Breast epithelium (tissue), 4 donors: ENCODE measurements around the gene IP6K3. TPM values are rescaled to one million over a fixed set of nuclear protein-coding genes. Genes with fewer than 3 reads are reported as not detected.

Experiments used
- DNase-seq, 2 donors: peaks; one replicate each; pipeline ENCODE4 v3.0.0-alpha.2; 2019; ENCODE audit warnings: low spot score in 2 of 2
- H3K27ac ChIP-seq, 2 donors: fragments of 200-600 bp; sonication (generic) in 1 of 2; one replicate each; pipeline ENCODE4 v1.5.1; 2016 to 2019; ENCODE audit warnings: mild to moderate bottlenecking in 1 of 2
- H3K27me3 ChIP-seq, 2 donors: fragments of 200-600 bp; sonication (generic) in 1 of 2; one replicate each; pipeline versions ENCODE4 v1.5.1 to v1.6.0; 2017 to 2019; ENCODE audit warnings: control low read depth in 1 of 2, mild to moderate bottlenecking in 1 of 2
- H3K36me3 ChIP-seq: fragments of 200-600 bp; one replicate; pipeline ENCODE4 v1.5.1; 2019
- H3K4me1 ChIP-seq, 2 donors: fragments of 200-600 bp; sonication (generic); one replicate each; pipeline ENCODE4 v1.5.1; 2016 to 2019; ENCODE audit warnings: control low read depth in 1 of 2
- H3K4me3 ChIP-seq, 3 donors: fragments of 200-600 bp; sonication (generic); 1 replicate in 2 of 3; 2 replicates in 1 of 3; pipeline ENCODE4 v1.5.1; 2016 to 2019; ENCODE audit warnings: mild to moderate bottlenecking in 3 of 3, moderate library complexity in 2 of 3
- H3K9me3 ChIP-seq, 2 donors: fragments of 200-600 bp; sonication (generic) in 1 of 2; one replicate each; pipeline ENCODE4 v1.5.1; 2016 to 2019; ENCODE audit warnings: control low read depth in 1 of 2
- POLR2A ChIP-seq: fragments of 450-650 bp; IDR thresholded peaks from one replicate; pipeline ENCODE4 v1.6.1; 2016; ENCODE audit warnings: antibody characterized with exemption, mild to moderate bottlenecking, moderate library complexity
- POLR2AphosphoS5 ChIP-seq, 3 donors: sonication (generic); formaldehyde crosslinking; IDR thresholded peaks; one replicate each; pipeline ENCODE4 v1.6.1; 2017; ENCODE audit warnings: antibody characterized with exemption in 3 of 3
- intact Hi-C: fragments of 100-400 bp; cut with DNase I; formaldehyde crosslinking; loops from one replicate; pipeline ENCODE4 v1.15.1; 2023; ENCODE audit warnings: low total_unique reads
- total RNA-seq, 3 donors: library from RNA; depleted of rRNA; stranded (reverse); fragments of >200 nt; gene quantifications; one replicate each; pipeline ENCODE4 v1.1.0, GENCODE V29; 2016
- TF ChIP-seq, protein P1 (sequence below), 3 donors: fragments of 450-650 bp; IDR thresholded peaks; one replicate each; pipeline ENCODE4 v1.5.1; 2016 to 2017; ENCODE audit warnings: antibody characterized with exemption in 3 of 3, mild to moderate bottlenecking in 3 of 3, moderate library complexity in 3 of 3

The IP6K3 gene
- total RNA-seq, 3 donors from 2014 or later = 0.15 to 4.2 (median 0.66) TPM

DNA sequence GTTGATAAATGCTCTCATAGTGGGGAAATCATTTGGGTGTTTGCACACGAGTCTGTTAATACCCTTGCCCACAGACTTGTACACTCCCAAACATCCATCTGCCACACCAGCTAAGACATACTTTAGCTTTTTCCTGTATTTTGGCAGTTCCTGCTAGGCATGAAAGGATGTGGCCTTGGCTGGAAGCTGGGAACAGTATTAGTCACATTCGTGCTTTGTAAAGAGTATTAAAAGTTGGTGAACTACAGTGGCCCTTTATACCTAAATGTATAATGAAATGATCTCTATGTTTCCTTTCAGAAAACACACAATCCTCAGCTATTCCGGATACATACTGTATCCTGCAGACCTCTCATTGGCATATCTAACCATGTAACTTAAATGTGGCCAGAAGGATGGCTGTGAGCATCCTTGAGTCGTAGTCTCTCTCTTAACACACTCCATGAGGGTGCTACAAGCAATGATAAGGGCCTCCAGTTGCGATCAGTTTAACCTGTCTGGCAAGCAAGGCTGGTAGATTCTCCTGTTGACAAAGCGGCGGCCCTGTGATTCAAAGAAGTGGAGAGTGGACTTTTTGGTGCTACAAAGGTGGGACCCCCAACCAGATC is 40.7 kb upstream of the IP6K3 start:
- Histone ChIP-seq H3K27ac (peak overlapping the region; percentile 96 to 97), H3K36me3 (no peaks in the 10 kb centered on the region), H3K9me3 (no peaks in the 10 kb centered on the region), H3K4me3 (peak overlapping the region; percentile 94 to 97 (median 95)), H3K4me1 (peaks cover 0 to 21% of the 10 kb centered on the region in 2 donors), H3K27me3 (no peaks in the 10 kb centered on the region)
- TF ChIP-seq POLR2AphosphoS5 (IDR thresholded peaks at IDR 0.05) (no peak), POLR2A (no peak)
- TF ChIP-seq, protein P1, sequence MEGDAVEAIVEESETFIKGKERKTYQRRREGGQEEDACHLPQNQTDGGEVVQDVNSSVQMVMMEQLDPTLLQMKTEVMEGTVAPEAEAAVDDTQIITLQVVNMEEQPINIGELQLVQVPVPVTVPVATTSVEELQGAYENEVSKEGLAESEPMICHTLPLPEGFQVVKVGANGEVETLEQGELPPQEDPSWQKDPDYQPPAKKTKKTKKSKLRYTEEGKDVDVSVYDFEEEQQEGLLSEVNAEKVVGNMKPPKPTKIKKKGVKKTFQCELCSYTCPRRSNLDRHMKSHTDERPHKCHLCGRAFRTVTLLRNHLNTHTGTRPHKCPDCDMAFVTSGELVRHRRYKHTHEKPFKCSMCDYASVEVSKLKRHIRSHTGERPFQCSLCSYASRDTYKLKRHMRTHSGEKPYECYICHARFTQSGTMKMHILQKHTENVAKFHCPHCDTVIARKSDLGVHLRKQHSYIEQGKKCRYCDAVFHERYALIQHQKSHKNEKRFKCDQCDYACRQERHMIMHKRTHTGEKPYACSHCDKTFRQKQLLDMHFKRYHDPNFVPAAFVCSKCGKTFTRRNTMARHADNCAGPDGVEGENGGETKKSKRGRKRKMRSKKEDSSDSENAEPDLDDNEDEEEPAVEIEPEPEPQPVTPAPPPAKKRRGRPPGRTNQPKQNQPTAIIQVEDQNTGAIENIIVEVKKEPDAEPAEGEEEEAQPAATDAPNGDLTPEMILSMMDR (IDR thresholded peaks at IDR 0.05) = no peak
- intact Hi-C loops = loop anchor here (5.0 kb wide), 1 partner anchor 835 kb away; the partner anchor contains the start of gene HLA-DMA
- DNase-seq = no peak

DNA sequence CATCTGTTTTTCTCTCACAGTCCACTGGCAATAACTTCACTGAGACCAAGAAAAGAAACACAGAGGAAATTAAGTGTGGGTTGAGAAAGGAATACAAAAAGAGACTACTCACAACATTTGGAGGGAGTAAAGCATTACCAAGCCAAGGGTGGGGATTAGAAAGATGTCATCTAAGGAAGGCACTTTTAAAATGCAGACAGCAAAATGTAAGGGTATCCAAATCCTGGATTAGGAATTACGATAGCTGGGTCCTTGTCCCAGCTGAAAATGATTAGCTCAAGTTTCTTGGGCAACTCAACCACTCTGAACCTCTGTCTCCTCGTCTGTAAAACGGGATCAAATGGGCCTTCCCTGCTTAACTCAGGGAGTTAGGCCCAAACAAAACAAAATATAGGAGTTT is 40.0 kb upstream of the IP6K3 start:
- peaks cover 0 to 21% of the 10 kb centered on the region in 2 donors for H3K4me1 ChIP-seq
- peak overlapping the region; percentile 96 to 97 for H3K27ac ChIP-seq
- no peak for DNase-seq
- intact Hi-C loops = loop anchor here (5.0 kb wide), 1 partner anchor 834 kb away; the partner anchor contains the start of gene HLA-DMA
- H3K36me3 ChIP-seq = peaks cover 5% of the 10 kb centered on the region
- no peaks in the 10 kb centered on the region for H3K27me3 ChIP-seq
- H3K9me3 ChIP-seq = no peaks in the 10 kb centered on the region
- TF ChIP-seq, protein P1 (IDR thresholded peaks at IDR 0.05) = no peak
- TF ChIP-seq POLR2A = no peak
- TF ChIP-seq POLR2AphosphoS5 (IDR thresholded peaks at IDR 0.05) = no peak
- peak overlapping the region in 1 of 3 donors; percentile 94 for H3K4me3 ChIP-seq

DNA sequence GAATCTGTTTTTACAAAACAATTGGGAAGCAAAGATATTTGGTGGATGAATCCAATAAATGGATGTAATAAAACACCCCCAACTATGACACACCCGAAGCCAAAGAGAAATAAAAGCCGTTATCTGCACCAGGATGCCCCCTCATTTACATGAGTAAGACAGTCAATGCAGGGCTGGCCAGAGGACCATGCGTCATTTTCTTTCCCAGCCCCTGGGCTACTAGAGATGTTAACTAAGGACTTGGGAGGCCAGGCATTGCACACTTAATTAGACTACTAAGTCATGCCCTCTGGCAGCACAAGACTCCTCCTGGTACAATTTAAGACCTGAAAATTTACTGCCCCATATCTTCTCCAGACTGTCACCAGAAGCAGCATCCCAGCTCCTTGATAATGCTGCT is 39.1 kb upstream of the IP6K3 start:
- peaks cover 0 to 21% of the 10 kb centered on the region in 2 donors for H3K4me1 ChIP-seq
- TF ChIP-seq POLR2A = no peak
- H3K27ac ChIP-seq = peak overlapping the region in 1 of 2 donors; percentile 62
- intact Hi-C loops = loop anchor here (5.0 kb wide), 1 partner anchor 833 kb away; the partner anchor contains the start of gene HLA-DMA
- peaks cover 5% of the 10 kb centered on the region for H3K36me3 ChIP-seq
- peak overlapping the region in 1 of 3 donors; percentile 21 for H3K4me3 ChIP-seq
- DNase-seq = no peak
- H3K27me3 ChIP-seq = no peaks in the 10 kb centered on the region
- H3K9me3 ChIP-seq = no peaks in the 10 kb centered on the region

DNA sequence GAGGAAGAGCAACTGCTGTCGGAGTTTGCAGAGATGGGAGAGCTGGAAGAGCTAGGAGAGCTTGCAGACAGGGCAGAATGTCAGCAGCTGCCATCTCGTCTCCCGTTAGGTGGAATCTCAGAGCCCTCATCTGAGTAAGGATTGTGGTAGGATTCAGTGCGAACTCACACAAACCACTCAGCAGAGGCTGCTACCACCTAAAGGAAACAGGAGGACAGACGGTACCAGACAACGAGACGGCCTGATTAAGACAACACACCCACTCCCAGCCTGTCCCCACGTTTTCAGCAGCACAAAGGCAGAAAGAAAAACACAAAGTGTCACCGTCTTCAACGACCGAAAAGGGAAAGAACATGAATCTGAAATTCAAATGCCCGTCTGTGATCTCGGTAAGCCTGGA is 38.1 kb upstream of the IP6K3 start:
- Histone ChIP-seq H3K27ac (peak overlapping the region in 1 of 2 donors; percentile 44), H3K9me3 (no peaks in the 10 kb centered on the region), H3K4me3 (peak overlapping the region in 1 of 3 donors; percentile 21), H3K4me1 (peaks cover 0 to 21% of the 10 kb centered on the region in 2 donors), H3K27me3 (no peaks in the 10 kb centered on the region), H3K36me3 (peaks cover 5% of the 10 kb centered on the region)
- DNase-seq = no peak
- TF ChIP-seq POLR2AphosphoS5 (IDR thresholded peaks at IDR 0.05) (no peak), POLR2A (no peak)
- TF ChIP-seq, protein P1 (IDR thresholded peaks at IDR 0.05) = no peak
- intact Hi-C loops = loop anchor here (5.0 kb wide), 1 partner anchor 832 kb away; the partner anchor contains the start of gene HLA-DMA

DNA sequence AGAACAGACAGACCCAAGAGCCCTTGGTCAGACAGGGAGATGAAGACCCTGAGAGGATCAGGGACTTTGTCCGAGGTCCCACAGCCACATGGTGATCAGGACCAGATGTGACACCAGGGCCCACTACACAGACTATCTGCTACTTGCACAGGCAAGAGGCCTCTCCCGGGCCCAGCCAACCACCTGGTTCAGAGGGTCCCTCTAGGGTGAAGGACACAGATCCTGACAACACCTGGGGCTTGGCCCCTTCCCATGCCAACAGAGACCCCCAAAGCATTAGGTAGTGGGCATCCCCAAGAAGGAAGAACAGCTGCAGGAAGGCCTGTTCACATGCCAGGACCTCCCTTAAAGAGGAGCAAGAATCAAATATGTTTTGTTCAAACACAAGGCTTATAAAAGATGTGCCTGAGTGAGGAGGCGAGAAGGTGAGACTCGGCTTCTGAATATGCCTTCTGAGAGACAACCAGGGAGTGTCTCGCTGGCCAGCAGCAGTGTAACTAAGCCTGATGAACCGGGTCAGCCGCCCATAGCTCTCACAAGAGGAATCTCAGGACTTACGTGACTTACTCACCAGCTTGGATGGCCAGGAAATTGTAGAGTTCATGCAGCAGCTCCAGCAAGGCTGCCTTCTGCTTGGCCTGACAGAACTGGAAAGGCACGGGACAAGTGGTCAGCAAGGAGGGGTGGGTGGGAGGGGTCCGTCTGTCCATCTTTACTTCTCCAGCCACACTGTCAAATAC is 37.2 kb upstream of the IP6K3 start:
- Histone ChIP-seq H3K9me3 (no peaks in the 10 kb centered on the region), H3K36me3 (peaks cover 12% of the 10 kb centered on the region), H3K27ac (no peak overlapping the region), H3K4me1 (peaks cover 0 to 21% of the 10 kb centered on the region in 2 donors), H3K27me3 (no peaks in the 10 kb centered on the region), H3K4me3 (no peak overlapping the region)
- DNase-seq = no peak
- intact Hi-C loops = no loop called here
- TF ChIP-seq, protein P1 (IDR thresholded peaks at IDR 0.05) = no peak
- no peak for TF ChIP-seq POLR2AphosphoS5 (IDR thresholded peaks at IDR 0.05)
- TF ChIP-seq POLR2A = no peak
